Tibial nerve (tissue), 4 donors: ENCODE data around the gene APBA1.

Source experiments
- EP300 ChIP-seq, 2 donors: sonication (generic); formaldehyde crosslinking; IDR thresholded peaks; one replicate each; pipeline ENCODE4 v1.6.1; 2017; ENCODE audit warnings: antibody characterized with exemption in 2 of 2, mild to moderate bottlenecking in 1 of 2
- POLR2A ChIP-seq, 2 donors: fragments of 450-650 bp; IDR thresholded peaks; one replicate each; pipeline ENCODE4 v1.6.1; 2017; ENCODE audit warnings: antibody characterized with exemption in 2 of 2, mild to moderate bottlenecking in 2 of 2, moderate library complexity in 2 of 2
- TF ChIP-seq, protein P1 (sequence below), 5 experiments: fragments of 200-600 bp in 3 of 5; fragments of 450-650 bp in 2 of 5; sonication (generic) in 3 of 5; IDR thresholded peaks; one replicate each; pipeline ENCODE4 v1.5.1; 2016 to 2019; ENCODE audit warnings: antibody characterized with exemption in 5 of 5, mild to moderate bottlenecking in 3 of 5, moderate library complexity in 2 of 5

DNA sequence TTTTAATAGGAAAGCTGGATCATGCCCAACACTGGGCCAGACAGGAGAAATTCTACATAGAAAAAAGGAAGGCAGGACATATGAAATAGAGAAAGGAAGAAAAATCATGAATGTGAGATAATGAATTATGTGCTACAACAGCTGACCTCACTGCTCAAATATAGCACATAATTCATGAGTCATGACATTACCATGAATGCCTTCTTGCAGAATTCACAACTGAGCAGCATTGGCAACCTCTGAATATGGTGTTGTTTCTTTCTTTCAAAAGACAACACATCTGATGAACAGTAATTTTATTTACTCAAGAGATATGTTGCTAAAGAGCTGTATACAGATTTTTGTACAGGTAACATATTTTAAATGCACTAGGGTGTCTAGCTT, 34.4 kb downstream of the APBA1 start:
- TF ChIP-seq POLR2A (IDR thresholded peaks at IDR 0.05): no peak
- TF ChIP-seq, protein P1, sequence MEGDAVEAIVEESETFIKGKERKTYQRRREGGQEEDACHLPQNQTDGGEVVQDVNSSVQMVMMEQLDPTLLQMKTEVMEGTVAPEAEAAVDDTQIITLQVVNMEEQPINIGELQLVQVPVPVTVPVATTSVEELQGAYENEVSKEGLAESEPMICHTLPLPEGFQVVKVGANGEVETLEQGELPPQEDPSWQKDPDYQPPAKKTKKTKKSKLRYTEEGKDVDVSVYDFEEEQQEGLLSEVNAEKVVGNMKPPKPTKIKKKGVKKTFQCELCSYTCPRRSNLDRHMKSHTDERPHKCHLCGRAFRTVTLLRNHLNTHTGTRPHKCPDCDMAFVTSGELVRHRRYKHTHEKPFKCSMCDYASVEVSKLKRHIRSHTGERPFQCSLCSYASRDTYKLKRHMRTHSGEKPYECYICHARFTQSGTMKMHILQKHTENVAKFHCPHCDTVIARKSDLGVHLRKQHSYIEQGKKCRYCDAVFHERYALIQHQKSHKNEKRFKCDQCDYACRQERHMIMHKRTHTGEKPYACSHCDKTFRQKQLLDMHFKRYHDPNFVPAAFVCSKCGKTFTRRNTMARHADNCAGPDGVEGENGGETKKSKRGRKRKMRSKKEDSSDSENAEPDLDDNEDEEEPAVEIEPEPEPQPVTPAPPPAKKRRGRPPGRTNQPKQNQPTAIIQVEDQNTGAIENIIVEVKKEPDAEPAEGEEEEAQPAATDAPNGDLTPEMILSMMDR (IDR thresholded peaks at IDR 0.05): no peak
- TF ChIP-seq EP300 (IDR thresholded peaks at IDR 0.05): no peak
